Measurements from ENCODE around the gene DLG2. TPM values are rescaled to one million over a fixed set of nuclear protein-coding genes. Genes with fewer than 3 reads are reported as not detected.

DLG2 gene
- total and polyA plus RNA-seq, 2 of the 8 experiments (the other 6 are each of a cell fraction or from before 2014, with no cell fraction given), result 1.7 to 14.3 TPM

GRCh38 chr11:84628871-84629620, 998.1 kb downstream of the DLG2 start:
- POLR2A ChIA-PET (ENCODE audit: partially characterized antibody), result no interaction called here
- no peaks in the 10 kb centered on the region for H3K4me1 ChIP-seq (replicated peaks in 1 of 4; ENCODE audit: control insufficient read depth in 3 of 4, insufficient read depth in 4 of 4, low read length in 3 of 4)
- H3K23me2 ChIP-seq (ENCODE audit: low read depth, low read length), result no peaks in the 10 kb centered on the region
- no peak overlapping the region for H3K27ac ChIP-seq (ENCODE audit: low read depth, low read length)
- no peak overlapping the region for H3K4me3 ChIP-seq (ENCODE audit: extremely low read depth in 1 of 4, insufficient read depth in 2 of 4, low read depth in 3 of 4, low read length in 4 of 4)
- H2BK15ac ChIP-seq (ENCODE audit: low read length), result no peak overlapping the region
- no peak overlapping the region for H3K9ac ChIP-seq (replicated peaks in 1 of 4; ENCODE audit: extremely low read depth in 1 of 4, low read depth in 3 of 4, low read length in 3 of 4)
- TF ChIP-seq EZH2 (IDR thresholded peaks at IDR 0.05; ENCODE audit: low read depth, low read length, severe bottlenecking), result no peak
- no peak for TF ChIP-seq SIN3A (conservative IDR thresholded peaks at IDR 0.05 in 1 of 2, IDR thresholded peaks at IDR 0.05 in 1 of 2; ENCODE audit: low read depth in 1 of 2, low read length in 2 of 2)
- no peak for TF ChIP-seq YY1 (IDR thresholded peaks at IDR 0.05; ENCODE audit: low read depth, low read length)
- no peak for TF ChIP-seq FOSL1 (IDR thresholded peaks at IDR 0.05; ENCODE audit: insufficient read depth, low read depth, low read length)
- TF ChIP-seq POLR2A (IDR thresholded peaks at IDR 0.05; ENCODE audit: control extremely low read depth in 1 of 2, low read depth in 2 of 2, low read length in 2 of 2), result no peak
- TF ChIP-seq ATF2 (IDR thresholded peaks at IDR 0.05; ENCODE audit: low read length), result no peak
- TF ChIP-seq SP1 (IDR thresholded peaks at IDR 0.05; ENCODE audit: low read depth, low read length), result no peak
- TF ChIP-seq TBP (IDR thresholded peaks at IDR 0.05; ENCODE audit: low read depth, low read length), result no peak
- TF ChIP-seq SUZ12 (IDR thresholded peaks at IDR 0.05; ENCODE audit: low read length), result no peak
- no peak for TF ChIP-seq ASH2L (IDR thresholded peaks at IDR 0.05; ENCODE audit: low read length)
- no peak overlapping the region for H4K5ac ChIP-seq (ENCODE audit: insufficient read length, low read depth, low read length)
- 85% methylated on average over 4 of the region's 4 CpGs; no CpG with 5 or more reads in 1 of the 2 experiments for WGBS, 2 experiments (ENCODE audit: extremely low coverage in 1 of 2, insufficient coverage in 1 of 2, insufficient read length in 1 of 2, insufficient replicate concordance in 2 of 2, low coverage in 1 of 2, low lambda C conversion rate in 2 of 2, missing lambda C conversion rate in 1 of 2)
- H3K18ac ChIP-seq (ENCODE audit: extremely low read depth, low read length), result no peak overlapping the region
- CTCF ChIA-PET (ENCODE audit: partially characterized antibody), result interaction anchor here (1.1 kb wide), 1 partner anchor 63 kb away, joined by 3 read pairs; no protein-coding TSS in a partner anchor
- H2BK5ac ChIP-seq (ENCODE audit: low read depth, low read length), result no peak overlapping the region
- FAIRE-seq (no peak), DNase-seq (ENCODE audit: low read depth in 1 of 2, low spot score in 2 of 2) (no peak)
- no peak overlapping the region for H4K8ac ChIP-seq (ENCODE audit: extremely low read depth, insufficient read depth, low read length)
- no peak overlapping the region for H2BK120ac ChIP-seq (replicated peaks; ENCODE audit: low read depth, low read length)
- no peak overlapping the region for H2BK12ac ChIP-seq (ENCODE audit: low read depth, low read length)
- H3K14ac ChIP-seq (ENCODE audit: insufficient read length), result no peak overlapping the region
- no peak overlapping the region for H2AFZ ChIP-seq (ENCODE audit: low read length)
- H3K9me3 ChIP-seq (ENCODE audit: insufficient read depth in 2 of 2, low read depth in 1 of 2, low read length in 1 of 2), result no peaks in the 10 kb centered on the region
- H2AK5ac ChIP-seq (ENCODE audit: low read depth, low read length), result no peak overlapping the region
- no peak overlapping the region for H3K56ac ChIP-seq (replicated peaks; ENCODE audit: insufficient read length, low read depth, low read length)
- H3K23ac ChIP-seq (ENCODE audit: insufficient read length), result no peak overlapping the region
- no peaks in the 10 kb centered on the region for H3K36me3 ChIP-seq (ENCODE audit: control insufficient read depth in 2 of 4, insufficient read depth in 4 of 4, low read length in 3 of 4)
- no peaks in the 10 kb centered on the region for H3K79me2 ChIP-seq (ENCODE audit: control insufficient read depth in 1 of 2, insufficient read depth in 2 of 2, low read length in 2 of 2)
- H4K91ac ChIP-seq (replicated peaks; ENCODE audit: insufficient read length, low read length), result no peak overlapping the region
- H4K20me1 ChIP-seq (replicated peaks in 1 of 2; ENCODE audit: control insufficient read depth in 1 of 2, insufficient read depth in 2 of 2, low read length in 2 of 2), result no peaks in the 10 kb centered on the region
- no peak overlapping the region for H2BK20ac ChIP-seq (ENCODE audit: low read length)
- no peaks in the 10 kb centered on the region for H3K79me1 ChIP-seq (ENCODE audit: low read depth, low read length)
- H3K27me3 ChIP-seq (replicated peaks in 1 of 4; ENCODE audit: control insufficient read depth in 3 of 4, extremely low read depth in 1 of 4, insufficient read depth in 3 of 4, low read length in 3 of 4), result no peaks in the 10 kb centered on the region
- no peak overlapping the region for H3K4ac ChIP-seq (replicated peaks; ENCODE audit: insufficient read length, low read depth, low read length)
- H3K4me2 ChIP-seq (ENCODE audit: insufficient read depth in 1 of 2, low read depth in 2 of 2, low read length in 2 of 2), result no peak overlapping the region
